ENCODE data around the gene TNK1. TPM values are rescaled to one million over a fixed set of nuclear protein-coding genes. Genes with fewer than 3 reads are reported as not detected.

TNK1 gene
- total and polyA plus RNA-seq, 4 donors: 3.7 to 8.2 (median 5.7) TPM

GRCh38 chr17:7388856-7389255, 8.0 kb downstream of the TNK1 start:
- Histone ChIP-seq H3K36me3 (ENCODE audit: control insufficient read depth in 4 of 4, insufficient read depth in 4 of 4, low read length in 4 of 4) (peaks cover 0 to 37% (median 19%) of the 10 kb centered on the region in 4 donors), H3K27me3 (ENCODE audit: control insufficient read depth in 3 of 3, insufficient read depth in 3 of 3, low read length in 2 of 3) (no peaks in the 10 kb centered on the region), H3K4me3 (no peak overlapping the region), H3K27ac (ENCODE audit: low read depth in 1 of 2, low read length in 1 of 2) (no peak overlapping the region), H3K9me3 (ENCODE audit: control insufficient read depth in 4 of 4, insufficient read depth in 3 of 4, low read length in 3 of 4) (peaks cover 0 to 4% (median 0%) of the 10 kb centered on the region in 4 donors), H3K9ac (ENCODE audit: insufficient read depth in 1 of 2, low read length in 2 of 2) (no peak overlapping the region), H3K4me1 (ENCODE audit: control insufficient read depth in 5 of 5, insufficient read depth in 5 of 5, low read length in 5 of 5) (peaks cover 0 to 16% (median 4%) of the 10 kb centered on the region in 5 donors)
- TF ChIP-seq CTCF (IDR thresholded peaks at IDR 0.05; ENCODE audit: control extremely low read depth, extremely low read depth): no peak
- no peak for ATAC-seq (ENCODE audit: insufficient read depth, low FRiP score)
- WGBS, 2 donors: 96% methylated on average over 9 to 10 of the region's 10 CpGs
- DNase-seq: no peak

GRCh38 chr17:7389924-7390910, 9.3 kb downstream of the TNK1 start:
- ATAC-seq (ENCODE audit: insufficient read depth, low FRiP score): no peak
- no peak for TF ChIP-seq CTCF (IDR thresholded peaks at IDR 0.05; ENCODE audit: control extremely low read depth, extremely low read depth)
- Histone ChIP-seq H3K36me3 (ENCODE audit: control insufficient read depth in 4 of 4, insufficient read depth in 4 of 4, low read length in 4 of 4) (peaks cover 0 to 34% (median 19%) of the 10 kb centered on the region in 4 donors), H3K4me1 (ENCODE audit: control insufficient read depth in 5 of 5, insufficient read depth in 5 of 5, low read length in 5 of 5) (peaks cover 0 to 13% (median 3%) of the 10 kb centered on the region in 5 donors), H3K4me3 (no peak overlapping the region), H3K9ac (ENCODE audit: insufficient read depth in 1 of 2, low read length in 2 of 2) (no peak overlapping the region), H3K27ac (ENCODE audit: low read depth in 1 of 2, low read length in 1 of 2) (no peak overlapping the region), H3K9me3 (ENCODE audit: control insufficient read depth in 4 of 4, insufficient read depth in 3 of 4, low read length in 3 of 4) (peaks cover 0 to 4% (median 0%) of the 10 kb centered on the region in 4 donors), H3K27me3 (ENCODE audit: control insufficient read depth in 3 of 3, insufficient read depth in 3 of 3, low read length in 2 of 3) (no peaks in the 10 kb centered on the region)
- no peak for DNase-seq
- WGBS, 2 donors: 91% methylated on average over 19 of the region's 19 CpGs

- peaks cover 0 to 34% (median 19%) of the 10 kb centered on the region in 4 donors for H3K36me3 ChIP-seq (ENCODE audit: control insufficient read depth in 4 of 4, insufficient read depth in 4 of 4, low read length in 4 of 4)
- ATAC-seq (ENCODE audit: insufficient read depth, low FRiP score) (no peak), DNase-seq (no peak)
- no peak overlapping the region for H3K4me3 ChIP-seq
- peaks cover 0 to 13% (median 3%) of the 10 kb centered on the region in 5 donors for H3K4me1 ChIP-seq (ENCODE audit: control insufficient read depth in 5 of 5, insufficient read depth in 5 of 5, low read length in 5 of 5)
- H3K27ac ChIP-seq (ENCODE audit: low read depth in 1 of 2, low read length in 1 of 2): peak overlapping the region in 1 of 2 donors; percentile 66
- H3K9ac ChIP-seq (ENCODE audit: insufficient read depth in 1 of 2, low read length in 2 of 2): no peak overlapping the region
- TF ChIP-seq CTCF (IDR thresholded peaks at IDR 0.05; ENCODE audit: control extremely low read depth, extremely low read depth): no peak
- WGBS, 2 donors: 24 to 36% methylated on average over 2 of the region's 2 CpGs
- peaks cover 0 to 4% (median 0%) of the 10 kb centered on the region in 4 donors for H3K9me3 ChIP-seq (ENCODE audit: control insufficient read depth in 4 of 4, insufficient read depth in 3 of 4, low read length in 3 of 4)
- no peaks in the 10 kb centered on the region for H3K27me3 ChIP-seq (ENCODE audit: control insufficient read depth in 3 of 3, insufficient read depth in 3 of 3, low read length in 2 of 3)
Observed at GRCh38 chr17:7391307-7391706, 10.4 kb downstream of the TNK1 start.

Data from lung (tissue), 12 donors.